HCT116 (cell line): ENCODE measurements around the gene GPR17. TPM values are rescaled to one million over a fixed set of nuclear protein-coding genes. Genes with fewer than 3 reads are reported as not detected.

ENCODE experiments used
- ATAC-seq: fragments of 200-7000 bp; cut with Tn5 transposase; 2 replicates; pipeline ENCODE4 v1.9.1; 2020; ENCODE audit warnings: mild to moderate bottlenecking, moderate library complexity
- BruUV-seq: library from RNA; stranded (reverse); fragments of 400-500 nt; replicated peaks from 2 replicates; lab custom pipeline; 2021; lab: Mats Ljungman, UMichigan
- CTCF ChIA-PET: fragments of 300-600 bp; sonication (Branson Sonifier 250); formaldehyde crosslinking; loops from one replicate; lab custom pipeline; 2021; ENCODE audit warnings: antibody characterized with exemption; lab: Charles Lee
- POLR2A ChIA-PET: fragments of 300-600, 350-600 bp; sonication (Branson Sonifier 250); formaldehyde crosslinking; loops from one replicate; lab custom pipeline; 2021; ENCODE audit warnings: antibody characterized with exemption; lab: Charles Lee
- RAD21 ChIA-PET, 2 experiments: fragments of 300-600 bp; sonication (Branson Sonifier 250); formaldehyde crosslinking; loops; one replicate each; lab custom pipeline; 2023; ENCODE audit warnings: low total read pairs in 2 of 2; ENCODE audit not compliant: uncharacterized antibody in 2 of 2, unreplicated experiment in 2 of 2, low non-redundant PET in 1 of 2; lab: Charles Lee
- DNase-seq: peaks from one replicate; pipeline ENCODE4 v3.0.0-alpha.2; 2010; ENCODE audit warnings: low read depth, low spot score
- H2AFZ ChIP-seq: fragments of 200-600 bp; shearing (Covaris generic), sonication (generic); 2 replicates; pipeline ENCODE4 v1.6.1; 2017; ENCODE audit warnings: low read depth, mixed run types, mixed read lengths, antibody characterized with exemption, low read length; ENCODE audit not compliant: poor library complexity, severe bottlenecking
- H3K27ac ChIP-seq: 2 replicates; pipeline ENCODE4 v1.5.1; 2012; ENCODE audit warnings: low read depth, low read length
- H3K27me3 ChIP-seq: fragments of 200-600 bp; sonication (generic); 2 replicates; pipeline ENCODE4 v1.6.1; 2016; ENCODE audit warnings: mixed run types, low read length, mixed read lengths; ENCODE audit not compliant: insufficient read depth
- H3K36me3 ChIP-seq, 2 experiments: fragments of 200-500 bp in 1 of 2; fragments of 200-600 bp in 1 of 2; sonication (Bioruptor generic) in 1 of 2; sonication (generic) in 1 of 2; 2 replicates each; pipeline versions ENCODE4 v1.5.1 to v1.6.1; 2014 to 2016; ENCODE audit warnings: low read length in 2 of 2, inconsistent platforms in 1 of 2, mixed read lengths in 1 of 2, mixed run types in 1 of 2; ENCODE audit not compliant: insufficient read depth in 2 of 2, control insufficient read depth in 1 of 2
- H3K4me1 ChIP-seq, 2 experiments: fragments of 200-600 bp in 1 of 2; sonication (generic) in 1 of 2; 2 replicates each; pipeline versions ENCODE4 v1.5.1 to v1.6.1; 2012 to 2017; ENCODE audit warnings: low read length in 2 of 2, inconsistent platforms in 1 of 2, mild to moderate bottlenecking in 1 of 2, mixed read lengths in 1 of 2, mixed run types in 1 of 2, moderate library complexity in 1 of 2; ENCODE audit not compliant: insufficient read depth in 2 of 2, control insufficient read depth in 1 of 2
- H3K4me2 ChIP-seq: fragments of 200-600 bp; sonication (generic); 2 replicates; pipeline ENCODE4 v1.6.1; 2017; ENCODE audit warnings: mixed run types, low read length, mixed read lengths
- H3K4me3 ChIP-seq, 2 experiments: fragments of 200-600 bp in 1 of 2; sonication (generic) in 1 of 2; replicated peaks in 1 of 2; 2 replicates each; pipeline ENCODE4 v1.5.1; 2011 to 2016; ENCODE audit warnings: low read length in 2 of 2, control low read depth in 1 of 2, low read depth in 1 of 2, mild to moderate bottlenecking in 1 of 2, mixed read lengths in 1 of 2, mixed run types in 1 of 2
- H3K79me2 ChIP-seq: fragments of 200-600 bp; sonication (generic); 2 replicates; pipeline ENCODE4 v1.6.1; 2017; ENCODE audit warnings: mild to moderate bottlenecking, mixed run types, low read length, moderate library complexity, mixed read lengths; ENCODE audit not compliant: insufficient read depth
- H3K9ac ChIP-seq: fragments of 200-600 bp; sonication (generic); 2 replicates; pipeline ENCODE4 v1.6.1; 2016; ENCODE audit warnings: low read length, mixed read lengths
- H3K9me2 ChIP-seq: fragments of 200-600 bp; sonication (generic), shearing (Covaris generic); 2 replicates; pipeline ENCODE4 v1.6.1; 2017; ENCODE audit warnings: mixed run types, mild to moderate bottlenecking, moderate library complexity; ENCODE audit not compliant: insufficient read depth
- H3K9me3 ChIP-seq, 2 experiments: fragments of 200-500 bp in 1 of 2; fragments of 200-600 bp in 1 of 2; sonication (Bioruptor generic) in 1 of 2; sonication (generic) in 1 of 2; 2 replicates each; pipeline ENCODE4 v1.6.1; 2014 to 2017; ENCODE audit warnings: low read length in 2 of 2, mixed read lengths in 2 of 2, inconsistent platforms in 1 of 2, low read depth in 1 of 2, mild to moderate bottlenecking in 1 of 2, mixed run types in 1 of 2, moderate library complexity in 1 of 2; ENCODE audit not compliant: control insufficient read depth in 1 of 2, insufficient read depth in 1 of 2
- H4K20me1 ChIP-seq: fragments of 200-600 bp; sonication (generic), shearing (Covaris generic); 2 replicates; pipeline ENCODE4 v1.6.1; 2017; ENCODE audit warnings: mixed run types, mild to moderate bottlenecking, moderate library complexity; ENCODE audit not compliant: insufficient read depth
- ELF1 ChIP-seq: IDR thresholded peaks from 2 replicates; pipeline ENCODE4 v1.6.1; 2012; ENCODE audit warnings: low read depth, borderline replicate concordance
- EZH2phosphoT487 ChIP-seq: fragments of 200-600 bp; IDR thresholded peaks from 2 replicates; pipeline ENCODE4 v1.6.1; 2018; ENCODE audit warnings: antibody characterized with exemption, borderline replicate concordance
- FOSL1 ChIP-seq: IDR thresholded peaks from 2 replicates; pipeline ENCODE4 v1.6.1; 2012; ENCODE audit warnings: low read depth
- POLR2AphosphoS5 ChIP-seq: IDR thresholded peaks from 2 replicates; pipeline ENCODE4 v1.6.1; 2011; ENCODE audit warnings: mild to moderate bottlenecking, low read depth, low read length, moderate library complexity
- SIN3A ChIP-seq: IDR thresholded peaks from 2 replicates; pipeline ENCODE4 v1.6.1; 2012; ENCODE audit warnings: low read depth
- SP1 ChIP-seq: IDR thresholded peaks from 2 replicates; pipeline ENCODE4 v1.6.1; 2012; ENCODE audit warnings: low read depth
- SRF ChIP-seq: IDR thresholded peaks from 2 replicates; pipeline ENCODE4 v1.6.1; 2012; ENCODE audit warnings: low read depth
- YY1 ChIP-seq: IDR thresholded peaks from 2 replicates; pipeline ENCODE4 v1.6.1; 2011; ENCODE audit warnings: low read length, low read depth, moderate library complexity, mild to moderate bottlenecking; ENCODE audit not compliant: insufficient replicate concordance; ENCODE audit errors: extremely low read depth
- ZFX ChIP-seq: fragments of 450-650 bp; IDR thresholded peaks from 2 replicates; pipeline ENCODE4 v1.6.1; 2017
- intact Hi-C: fragments of 100-400 bp; cut with micrococcal nuclease; formaldehyde crosslinking; loops from 2 replicates; pipeline ENCODE4 v1.10.0; 2022
- total RNA-seq: library from RNA; stranded (reverse); gene quantifications from one replicate; pipeline ENCODE4 v1.2.1, GENCODE V29; 2021; ENCODE audit not compliant: unreplicated experiment
- TF ChIP-seq, protein P1 (sequence below): IDR thresholded peaks from 2 replicates; pipeline ENCODE4 v1.6.1; 2012
- TF ChIP-seq, protein P2 (sequence below): IDR thresholded peaks from 2 replicates; pipeline ENCODE4 v1.6.1; 2012
- TF ChIP-seq, protein P3 (sequence below): IDR thresholded peaks from 2 replicates; pipeline ENCODE4 v1.6.1; 2011; ENCODE audit warnings: mild to moderate bottlenecking, low read length, moderate library complexity; ENCODE audit not compliant: insufficient replicate concordance; ENCODE audit errors: extremely low read depth

Gene GPR17
- total RNA-seq, 1 experiment from 2014 or later: not detected

GRCh38 chr2:127639111-127639474, 6.9 kb upstream of the GPR17 start:
- Histone ChIP-seq H3K4me1 (peaks cover 8 to 19% of the 10 kb centered on the region in 2 experiments), H3K4me2 (no peak overlapping the region), H3K27me3 (no peaks in the 10 kb centered on the region), H3K9me3 (no peaks in the 10 kb centered on the region), H3K9ac (no peak overlapping the region), H3K4me3 (no peak overlapping the region), H3K27ac (no peak overlapping the region), H3K36me3 (no peaks in the 10 kb centered on the region), H4K20me1 (no peaks in the 10 kb centered on the region), H2AFZ (no peak overlapping the region), H3K79me2 (no peaks in the 10 kb centered on the region), H3K9me2 (no peaks in the 10 kb centered on the region)
- TF ChIP-seq ELF1 (no peak), SRF (no peak), POLR2AphosphoS5 (no peak), SP1 (no peak), YY1 (no peak), EZH2phosphoT487 (no peak), SIN3A (no peak), FOSL1 (no peak), ZFX (no peak)
- TF ChIP-seq, protein P1, sequence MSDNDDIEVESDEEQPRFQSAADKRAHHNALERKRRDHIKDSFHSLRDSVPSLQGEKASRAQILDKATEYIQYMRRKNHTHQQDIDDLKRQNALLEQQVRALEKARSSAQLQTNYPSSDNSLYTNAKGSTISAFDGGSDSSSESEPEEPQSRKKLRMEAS: no peak
- TF ChIP-seq, protein P2, sequence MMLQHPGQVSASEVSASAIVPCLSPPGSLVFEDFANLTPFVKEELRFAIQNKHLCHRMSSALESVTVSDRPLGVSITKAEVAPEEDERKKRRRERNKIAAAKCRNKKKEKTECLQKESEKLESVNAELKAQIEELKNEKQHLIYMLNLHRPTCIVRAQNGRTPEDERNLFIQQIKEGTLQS: no peak
- TF ChIP-seq, protein P3, sequence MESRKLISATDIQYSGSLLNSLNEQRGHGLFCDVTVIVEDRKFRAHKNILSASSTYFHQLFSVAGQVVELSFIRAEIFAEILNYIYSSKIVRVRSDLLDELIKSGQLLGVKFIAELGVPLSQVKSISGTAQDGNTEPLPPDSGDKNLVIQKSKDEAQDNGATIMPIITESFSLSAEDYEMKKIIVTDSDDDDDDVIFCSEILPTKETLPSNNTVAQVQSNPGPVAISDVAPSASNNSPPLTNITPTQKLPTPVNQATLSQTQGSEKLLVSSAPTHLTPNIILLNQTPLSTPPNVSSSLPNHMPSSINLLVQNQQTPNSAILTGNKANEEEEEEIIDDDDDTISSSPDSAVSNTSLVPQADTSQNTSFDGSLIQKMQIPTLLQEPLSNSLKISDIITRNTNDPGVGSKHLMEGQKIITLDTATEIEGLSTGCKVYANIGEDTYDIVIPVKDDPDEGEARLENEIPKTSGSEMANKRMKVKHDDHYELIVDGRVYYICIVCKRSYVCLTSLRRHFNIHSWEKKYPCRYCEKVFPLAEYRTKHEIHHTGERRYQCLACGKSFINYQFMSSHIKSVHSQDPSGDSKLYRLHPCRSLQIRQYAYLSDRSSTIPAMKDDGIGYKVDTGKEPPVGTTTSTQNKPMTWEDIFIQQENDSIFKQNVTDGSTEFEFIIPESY: no peak
- ATAC-seq (no peak), DNase-seq (no peak)
- intact Hi-C loops: no loop called here
- CTCF ChIA-PET: interaction anchor here (1.3 kb wide), 1 partner anchor 48 kb away, joined by 6 read pairs; no protein-coding TSS in a partner anchor
- RAD21 ChIA-PET: no interaction called here
- POLR2A ChIA-PET: no interaction called here
- BruUV-seq: no TSS peak
